Stimulated activated CD4-positive, alpha-beta T cell treated with anti-CD3 and anti-CD28 coated beads, Interleukin-15, amount 100 ng/mL, for 1 hour (primary cell): ENCODE measurements around the gene VWA3A.
A peak's percentile ranks its signal among the peaks of the same experiment; 100 is the strongest.
"Not testable (repeated sequence)": the region's sequence is repeated elsewhere in the genome, so short reads cannot be mapped to it uniquely, and the experiment has no call there.

Source experiments
- DNase-seq, 2 donors: peaks; one replicate each; pipeline ENCODE4 v3.0.0-alpha.2; 2020; ENCODE audit warnings: low read depth in 1 of 2, low spot score in 1 of 2

Gene VWA3A

DNA sequence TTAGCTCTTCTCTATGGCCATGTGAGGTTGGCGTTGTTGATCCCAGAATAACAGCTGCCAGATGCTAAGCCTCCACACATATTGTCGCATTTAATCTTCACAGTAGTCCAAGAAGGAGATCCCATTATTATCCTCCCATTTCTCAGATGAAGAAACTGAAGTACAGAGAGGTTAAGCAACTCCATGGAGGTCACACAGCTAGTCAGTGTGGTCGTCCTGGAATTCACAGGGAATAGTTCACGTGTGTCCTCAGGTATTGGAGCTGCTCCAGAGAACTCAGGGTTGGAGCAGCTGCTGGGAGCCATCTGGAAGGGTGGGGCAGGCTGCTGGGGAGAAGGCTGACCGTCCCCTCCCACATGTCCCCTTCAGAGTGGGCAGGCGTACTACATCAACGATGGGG is 89.5 kb downstream of the VWA3A start:
- no peak for DNase-seq

DNA sequence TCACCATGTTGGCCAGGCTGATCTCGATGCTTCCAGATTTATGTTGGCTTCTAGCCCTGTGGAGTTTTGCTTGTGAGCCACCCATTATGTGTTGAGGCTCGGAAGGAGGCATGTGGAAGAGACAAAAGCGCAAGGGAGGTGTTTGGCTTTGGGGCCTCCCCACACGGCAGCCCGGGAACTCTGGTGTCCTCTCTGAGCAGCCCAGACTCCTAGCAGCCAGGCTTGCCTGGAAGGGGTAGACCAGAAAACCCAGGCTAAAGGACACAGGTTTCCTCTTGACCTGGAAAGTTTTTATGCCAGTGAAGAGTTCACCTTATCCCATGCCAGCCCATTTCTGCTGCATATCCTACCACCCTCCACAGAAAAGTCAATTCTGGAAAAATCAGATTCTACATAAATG is 91.0 kb downstream of the VWA3A start:
- no peak for DNase-seq

DNA sequence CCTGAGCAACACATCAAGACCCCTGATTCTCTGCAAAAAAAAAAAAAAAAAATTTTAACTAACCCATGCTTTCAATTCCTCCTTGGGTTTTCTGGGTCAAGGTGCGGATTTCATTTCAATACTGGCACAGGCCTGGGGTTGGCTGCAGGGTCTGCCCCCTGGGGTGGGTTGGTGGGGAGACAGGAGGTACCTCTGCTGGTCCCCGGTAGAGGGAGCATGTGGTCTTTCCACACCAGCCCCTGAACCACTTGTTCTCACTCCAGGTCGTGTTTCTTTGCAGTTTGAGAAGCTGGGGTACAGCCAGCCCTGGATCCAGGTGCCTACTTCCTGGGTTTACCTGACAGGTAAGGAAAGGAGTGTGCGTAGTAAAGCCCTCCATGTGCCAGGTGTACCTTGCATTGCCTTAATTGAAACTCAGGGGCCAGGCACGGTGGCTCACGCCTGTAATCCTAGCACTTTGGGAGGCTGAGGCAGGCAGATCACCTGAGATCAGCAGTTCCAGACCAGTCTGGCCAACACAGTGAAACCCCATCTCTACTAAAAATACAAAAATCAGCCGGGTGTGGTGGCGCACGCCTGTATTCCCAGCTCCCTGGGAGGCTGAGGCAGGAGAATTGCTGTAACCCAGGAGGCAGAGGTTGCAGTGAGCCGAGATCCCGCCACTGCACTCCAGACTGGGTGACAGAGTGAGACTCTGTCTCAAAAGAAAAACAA is 91.7 kb downstream of the VWA3A start:
- no peak for DNase-seq

DNA sequence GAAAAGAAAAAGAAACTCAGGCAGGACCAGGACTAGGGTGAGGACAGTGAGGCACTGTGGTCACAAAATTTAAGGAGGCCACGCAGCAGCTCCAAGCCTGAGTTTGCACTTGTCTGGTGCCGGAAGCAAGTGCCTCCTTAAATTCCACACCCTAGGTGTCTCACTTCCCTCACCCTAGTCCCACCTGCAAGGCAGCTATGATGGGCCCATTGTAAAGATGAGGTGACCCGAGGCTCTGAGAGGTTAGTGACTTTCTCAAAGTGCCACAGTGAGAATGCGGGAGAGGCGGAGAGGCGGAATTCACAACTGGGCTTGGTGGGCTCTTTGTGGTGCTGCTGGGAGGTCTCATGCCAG is 92.3 kb downstream of the VWA3A start:
- no peak for DNase-seq

DNA sequence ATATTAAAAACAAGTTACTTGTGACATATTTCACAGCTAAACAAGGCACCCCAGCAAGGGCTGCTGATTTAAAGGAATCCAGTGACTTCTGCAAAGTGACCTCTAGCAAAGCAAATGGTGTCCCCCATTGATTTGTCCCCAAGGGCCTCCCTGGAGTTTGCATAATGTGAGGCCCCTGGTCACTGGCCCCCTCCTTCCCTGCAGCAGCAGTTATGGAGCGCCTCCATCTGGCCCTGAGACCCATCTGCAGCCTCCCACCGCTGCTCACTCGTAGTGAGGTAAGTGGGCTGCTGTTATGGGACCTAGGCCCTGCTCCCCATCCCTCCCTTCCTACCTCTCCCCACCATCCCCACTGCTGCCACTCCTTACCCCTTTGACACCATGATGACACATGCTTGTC is 94.2 kb downstream of the VWA3A start:
- DNase-seq = no peak

DNA sequence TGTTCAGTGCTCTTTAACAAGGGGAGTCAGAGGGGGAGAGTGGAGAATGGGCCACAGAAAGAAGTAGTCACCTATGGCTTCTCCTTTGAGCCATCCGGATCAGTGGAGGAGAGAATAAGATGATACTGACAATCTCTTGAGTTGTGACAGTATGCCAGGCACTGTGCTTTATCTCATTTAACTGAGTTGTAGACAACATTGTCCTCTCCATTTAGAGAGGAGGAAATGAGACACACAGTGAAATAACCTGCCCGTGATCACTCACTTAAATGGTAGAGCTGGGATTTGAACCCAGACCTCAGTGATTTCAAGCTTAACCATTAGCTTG is 95.9 kb downstream of the VWA3A start:
- DNase-seq = no peak

DNA sequence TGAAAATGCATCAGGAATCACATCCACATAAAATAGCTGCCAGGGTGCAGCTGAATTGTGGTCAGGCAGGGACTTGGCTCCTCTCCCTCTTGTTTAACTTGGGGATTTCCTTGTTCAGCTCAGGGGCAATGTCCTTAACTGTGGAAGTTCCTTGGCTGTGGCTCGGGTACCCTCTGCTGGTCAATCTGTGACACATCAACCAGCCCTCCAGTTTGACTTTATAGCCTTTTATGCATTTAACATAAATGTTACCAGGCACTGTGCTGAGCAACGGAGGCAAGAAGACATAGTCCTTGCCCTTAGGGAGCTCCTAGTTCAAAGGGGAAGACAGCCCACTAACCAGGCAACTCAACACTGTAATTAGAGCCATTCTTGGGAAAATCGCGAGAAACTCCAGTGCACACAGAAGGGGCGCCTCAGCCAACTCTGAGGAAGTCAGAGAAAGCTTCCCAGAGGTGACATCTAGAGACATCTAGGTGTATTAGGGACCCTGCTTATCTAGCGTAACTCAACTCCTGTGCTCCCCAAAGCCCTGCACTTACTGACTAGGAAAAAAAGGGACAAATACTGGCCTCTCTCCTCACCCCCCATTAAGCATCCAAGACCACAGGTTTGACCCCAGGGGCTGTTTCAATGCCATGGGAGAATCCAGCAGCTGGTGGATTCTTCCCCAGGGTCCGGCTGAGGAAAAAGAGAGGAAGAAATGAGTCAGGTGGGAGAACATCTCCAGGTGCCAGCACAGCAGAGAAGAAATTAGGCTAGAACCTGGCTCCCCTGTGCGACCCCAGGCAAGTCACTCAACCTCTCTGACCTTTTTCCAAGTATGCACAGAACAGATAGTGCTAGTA is 96.5 kb downstream of the VWA3A start:
- DNase-seq = peak in 1 of 2 donors; percentile 47

DNA sequence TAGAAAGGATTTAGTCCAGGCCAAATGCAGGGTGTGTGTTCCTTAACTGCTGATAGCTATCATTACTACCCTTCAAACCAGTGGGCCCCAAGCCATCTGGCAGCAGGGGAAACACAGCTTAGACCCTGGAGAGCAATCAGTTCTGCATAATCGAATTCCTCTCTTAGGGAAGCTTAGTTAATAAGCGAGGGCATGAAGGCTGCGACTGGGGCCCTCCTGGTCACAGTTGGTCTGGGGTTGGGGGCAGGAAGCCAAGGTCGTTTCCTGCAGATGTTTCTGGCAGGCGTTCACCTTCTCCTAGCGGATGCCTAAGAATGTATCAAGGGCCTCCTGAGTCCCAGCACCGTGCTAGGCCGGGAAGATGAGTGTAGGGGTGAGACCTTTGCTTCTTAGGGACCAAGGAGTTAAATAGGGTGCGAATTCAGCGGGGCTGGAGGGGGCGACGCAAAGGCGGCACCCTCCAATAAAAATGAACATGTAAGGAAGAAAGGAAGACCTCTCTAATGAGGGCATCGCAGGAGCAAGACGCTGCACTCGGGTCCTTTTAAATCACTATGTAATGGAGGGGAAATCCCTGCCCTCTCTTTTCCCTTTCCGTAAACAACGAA is 97.2 kb downstream of the VWA3A start:
- DNase-seq = no peak

DNA sequence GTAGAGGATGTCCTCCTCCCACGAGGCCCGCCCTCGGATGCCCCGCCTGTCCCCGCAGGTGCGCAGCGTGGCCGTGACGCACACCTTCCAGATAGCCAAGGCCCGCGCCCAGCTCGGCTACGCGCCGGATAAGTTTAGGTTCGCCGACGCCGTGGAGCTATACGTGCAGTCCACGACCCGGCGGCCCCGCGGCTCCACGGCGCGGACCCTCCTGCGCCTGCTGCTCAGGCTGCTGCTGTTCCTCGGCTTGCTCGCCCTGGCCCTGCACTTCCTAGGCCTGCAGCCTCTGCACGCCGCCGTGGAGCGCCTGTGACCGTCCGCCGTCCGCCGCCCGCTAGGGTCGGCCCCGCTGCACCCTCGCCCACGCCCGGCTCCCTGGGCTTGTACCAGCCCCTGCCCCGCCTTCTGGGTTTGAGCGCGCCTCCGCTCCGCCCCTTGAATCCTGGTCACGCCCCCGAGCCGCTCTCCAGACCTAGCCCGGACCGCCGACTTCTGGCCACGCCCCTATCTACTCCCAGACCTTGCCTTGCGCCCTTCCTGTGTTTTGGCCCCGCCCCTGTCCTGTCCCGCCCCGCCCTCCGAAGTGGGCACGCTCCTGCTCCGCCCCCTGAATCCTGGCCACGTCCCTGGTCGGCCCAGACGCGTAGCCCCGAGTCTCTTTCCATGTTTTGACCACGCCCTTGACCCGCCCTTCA is 97.9 kb downstream of the VWA3A start:
- DNase-seq = peak; percentile 81 to 89

DNA sequence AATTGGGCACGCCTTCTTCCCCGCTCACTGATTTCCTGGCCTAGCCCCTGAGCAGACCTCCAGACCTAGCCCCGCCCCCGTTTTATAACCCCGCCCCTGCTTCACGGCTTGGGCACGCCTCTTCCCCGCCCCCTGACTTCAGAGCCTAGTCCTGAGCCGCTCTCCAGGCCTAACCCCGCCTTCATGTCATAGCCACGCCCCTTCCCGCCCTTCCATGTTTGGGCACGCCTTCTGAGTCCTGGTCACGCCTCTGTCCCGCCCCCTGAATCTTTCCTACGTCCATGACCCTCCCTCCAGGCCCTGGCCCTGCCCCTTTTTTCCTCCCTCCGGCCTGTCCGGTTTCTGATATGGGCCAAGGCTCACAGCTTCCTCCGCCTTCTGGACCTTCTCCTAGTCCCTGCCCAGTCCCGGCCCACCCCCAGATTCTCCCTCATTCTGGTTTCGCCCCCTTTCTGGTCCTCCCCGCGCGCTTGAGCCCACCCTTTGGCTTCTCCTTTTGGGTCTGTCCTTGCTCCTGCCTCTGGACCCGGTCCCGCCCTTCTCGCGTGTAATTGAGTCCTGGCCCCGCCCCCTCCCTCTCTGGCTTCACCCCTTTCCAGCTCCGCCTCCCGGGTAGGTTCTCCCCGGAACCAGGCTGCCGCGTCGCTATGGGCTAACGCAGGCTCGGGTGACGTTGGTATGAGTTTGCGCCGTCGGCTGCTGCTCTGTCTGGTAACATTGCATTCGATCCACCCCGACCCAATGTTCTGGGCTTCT is 98.6 kb downstream of the VWA3A start:
- peak; percentile 99 for DNase-seq

DNA sequence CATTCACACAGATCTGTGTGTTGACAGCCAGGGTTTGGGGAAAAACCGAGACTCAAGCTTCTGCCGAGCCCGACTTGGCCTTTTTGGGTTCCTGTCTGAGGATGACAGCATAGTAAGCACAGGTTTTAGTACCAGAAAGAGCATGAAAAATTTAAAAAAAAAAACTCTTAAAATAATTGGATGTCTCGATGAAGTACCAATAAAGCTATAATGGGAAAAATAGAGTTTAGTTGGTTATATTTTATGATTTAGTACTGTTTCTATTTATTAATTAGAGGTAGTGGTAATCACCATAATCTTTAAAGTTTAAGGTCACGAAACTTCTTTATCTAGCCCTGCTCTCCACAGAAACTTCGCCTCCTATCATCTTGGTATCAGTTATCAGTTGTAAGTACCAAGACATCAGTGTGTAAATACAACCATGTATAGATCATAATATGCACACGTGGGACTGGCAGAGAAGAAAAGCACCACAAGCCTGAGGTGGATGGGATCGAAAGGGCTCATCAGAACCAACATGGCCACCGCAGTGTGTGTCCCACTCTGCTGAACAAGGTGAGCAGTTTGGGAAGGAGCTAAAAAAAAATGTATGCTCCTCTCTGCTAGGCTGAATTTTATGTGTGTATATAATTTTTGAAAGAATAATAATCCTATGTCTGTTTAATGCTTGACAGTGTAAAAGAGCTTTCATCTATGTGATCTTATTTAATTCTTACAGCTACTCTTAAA is 99.4 kb downstream of the VWA3A start:
- no peak for DNase-seq

DNA sequence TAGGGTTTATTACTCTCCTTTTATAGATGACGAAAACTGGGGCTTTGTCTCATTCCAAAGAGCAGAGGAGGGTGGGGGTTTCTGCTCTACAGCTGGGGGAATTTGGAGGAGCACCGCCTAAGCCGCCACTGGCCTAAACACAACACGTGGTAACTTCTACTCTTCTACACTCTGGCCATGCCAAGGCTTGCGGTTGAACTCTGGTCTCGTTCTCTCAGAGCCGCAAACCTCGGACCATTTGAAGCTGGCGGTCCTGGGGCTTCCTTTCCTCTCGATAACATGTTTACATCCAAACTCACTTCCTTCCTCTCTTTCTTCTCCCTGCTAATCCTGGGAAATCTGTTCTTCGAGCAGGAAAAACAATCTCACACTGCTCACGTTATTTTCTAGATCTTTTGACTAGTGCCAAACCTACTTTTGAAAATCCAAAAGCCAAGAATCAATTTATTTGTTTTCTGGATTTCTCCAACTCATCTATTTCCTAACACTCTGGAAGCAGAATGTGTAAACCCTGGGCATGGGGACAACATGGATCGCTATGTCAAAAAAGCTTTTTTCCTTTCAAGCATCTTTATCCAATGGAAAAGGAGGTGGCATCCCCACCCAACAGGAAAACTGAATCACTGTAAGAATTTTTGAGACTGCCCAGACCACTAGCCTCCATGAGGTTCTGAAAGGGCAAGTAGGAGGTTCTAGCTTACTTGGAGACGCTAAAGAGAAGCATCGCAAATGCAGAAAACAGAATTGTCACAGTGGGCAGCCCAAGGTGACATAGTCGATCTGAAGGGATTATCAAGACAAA is 100.1 kb downstream of the VWA3A start:
- peak; percentile 44 to 52 for DNase-seq

DNA sequence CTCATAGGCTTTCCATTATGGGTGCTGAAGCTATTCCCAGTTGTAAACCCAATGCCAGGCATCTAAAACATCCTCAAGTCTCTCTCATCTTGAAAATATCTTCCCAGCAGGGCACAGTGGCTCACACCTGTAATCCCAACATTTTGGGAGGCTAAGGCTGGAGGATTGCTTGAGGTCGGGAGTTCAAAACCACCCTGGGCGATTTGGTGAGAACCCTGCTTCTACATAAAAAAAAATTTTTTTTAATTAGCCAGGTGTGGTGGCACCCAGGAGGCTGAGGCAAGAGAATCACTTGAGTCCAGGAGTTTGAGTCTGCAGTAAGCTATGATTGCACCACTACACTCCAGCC is 100.7 kb downstream of the VWA3A start:
- no peak for DNase-seq

DNA sequence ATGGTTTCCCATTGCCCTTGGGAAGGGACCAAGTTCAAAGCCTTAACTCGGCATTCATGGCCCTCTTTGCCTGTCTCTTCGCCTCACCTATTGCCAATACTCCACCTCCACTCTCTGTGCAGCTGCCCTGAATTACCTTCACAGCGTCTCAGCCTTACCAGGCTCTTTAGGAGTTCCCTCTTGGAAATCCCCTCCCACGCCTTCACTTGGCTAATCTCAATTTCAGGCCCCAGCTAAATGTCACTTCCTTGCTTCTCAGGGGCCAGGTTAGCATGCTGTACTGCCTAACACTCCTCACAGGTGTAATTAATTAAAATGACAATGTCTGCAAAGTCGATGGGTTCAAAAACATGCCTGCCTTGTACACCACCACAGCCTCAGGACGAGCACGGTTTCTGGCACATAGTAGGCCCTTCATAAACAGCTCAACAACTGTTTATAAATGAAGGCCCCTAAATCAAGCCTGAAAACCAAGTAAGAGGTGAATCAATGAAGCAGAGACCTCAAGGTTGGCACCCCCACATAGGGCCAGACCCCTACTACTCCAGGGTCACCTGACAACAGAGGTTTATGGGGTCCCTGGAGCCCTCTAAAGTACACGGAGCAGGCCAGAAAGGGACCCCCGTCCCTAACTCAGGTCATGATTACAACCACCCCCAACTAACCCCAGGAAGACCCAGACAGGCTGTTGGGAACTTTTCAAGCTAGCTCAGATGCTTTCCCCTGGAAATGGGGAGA is 102.5 kb downstream of the VWA3A start:
- DNase-seq = no peak

DNA sequence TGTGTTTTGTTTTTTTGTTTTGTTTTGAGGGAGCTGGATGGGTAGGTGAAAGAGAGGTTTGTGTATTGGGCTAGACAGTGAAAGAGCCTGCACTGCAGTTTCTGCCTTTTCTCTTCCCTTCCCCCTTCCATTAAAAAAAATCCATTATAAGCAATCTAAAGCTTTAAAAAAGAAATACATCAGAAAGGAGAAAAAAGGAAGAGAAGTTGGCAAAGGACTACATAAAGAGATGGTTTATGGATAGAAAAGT is 103.0 kb downstream of the VWA3A start:
- no peak for DNase-seq

DNA sequence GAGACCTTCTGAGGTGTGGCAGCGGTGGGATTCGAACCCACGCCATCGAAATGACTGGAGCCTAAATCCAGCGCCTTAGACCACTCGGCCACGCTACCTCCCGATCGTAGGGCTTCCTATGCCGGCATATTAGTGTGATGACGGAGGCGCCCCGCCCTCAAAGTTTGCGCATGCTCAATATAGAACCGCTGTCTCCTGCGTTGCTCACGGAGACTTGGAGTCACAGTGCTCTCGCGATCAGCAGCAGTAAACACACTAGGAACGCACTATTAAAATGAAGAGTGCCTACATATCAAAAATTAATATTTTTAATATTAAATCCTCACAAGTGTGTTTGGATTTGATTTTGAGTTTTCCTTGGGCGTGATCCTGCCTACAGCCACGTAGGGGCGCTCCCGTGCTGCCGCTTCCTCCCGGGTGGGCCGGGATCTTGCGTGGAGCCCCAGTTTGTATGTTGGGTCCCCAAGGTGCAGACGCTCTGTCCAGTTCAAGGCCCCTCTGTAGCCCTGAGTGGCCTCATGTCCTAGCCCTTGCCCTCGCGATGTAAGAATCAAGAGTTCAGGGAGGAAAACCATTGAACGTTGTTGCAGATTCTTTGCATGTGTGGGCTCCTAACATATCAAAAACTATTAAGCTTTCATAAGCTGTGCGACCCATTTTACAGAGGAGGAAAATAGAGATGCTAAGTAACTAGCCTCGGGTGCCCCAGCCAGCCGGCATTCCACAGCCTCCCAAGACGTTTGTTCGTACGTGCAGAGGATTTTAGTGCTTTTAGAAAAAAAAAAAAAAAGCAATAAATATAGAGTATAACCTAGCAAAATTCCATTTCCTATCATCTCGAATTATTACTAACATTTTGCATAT is 103.6 kb downstream of the VWA3A start:
- DNase-seq = peak; percentile 88 to 92

DNA sequence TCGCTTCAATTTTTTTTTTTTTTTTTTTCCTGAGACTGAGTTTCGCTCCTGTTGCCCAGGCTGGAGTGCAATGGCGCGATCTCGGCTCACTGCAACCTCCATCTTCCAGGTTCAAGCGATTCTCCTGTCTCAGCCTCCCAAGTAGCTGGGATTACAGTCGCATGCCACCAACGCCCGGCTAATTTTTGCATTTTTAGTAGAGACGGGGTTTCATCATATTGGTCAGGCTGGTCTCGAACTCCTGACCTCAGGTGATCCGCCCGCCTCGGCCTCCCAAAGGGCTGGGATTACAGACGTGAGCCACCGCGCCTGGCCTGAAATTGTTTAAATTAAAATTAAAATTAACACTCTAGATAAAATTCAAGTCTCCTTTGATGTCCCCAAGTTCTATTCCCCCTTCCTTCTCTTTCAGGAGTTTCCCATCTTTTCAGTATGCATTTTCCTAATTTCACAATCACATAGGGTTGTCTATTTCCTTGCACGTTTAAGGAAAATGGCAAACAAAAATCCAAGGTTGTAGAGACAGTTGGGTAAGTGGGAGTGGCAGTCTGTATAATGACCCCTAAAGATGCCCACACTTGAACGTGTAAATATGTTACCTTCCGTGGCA is 104.3 kb downstream of the VWA3A start:
- not testable (repeated sequence) for DNase-seq
